HG03521 (cell line): ENCODE measurements around the gene FOXL2.

Experiments
- ATAC-seq: cut with Tn5 transposase; IDR thresholded peaks from one replicate; pipeline ENCODE4 v1.9.1; 2021; ENCODE audit warnings: mild to moderate bottlenecking, moderate library complexity; ENCODE audit not compliant: unreplicated experiment

The FOXL2 gene

GRCh38 chr3:138946663-138947494 lies at the start of gene FOXL2, which contains the start of gene FOXL2NB:
FOXL2 (minus strand) TSS chr3:138947137; CDS start chr3:138946722, 415 bp downstream.
FOXL2NB (plus strand) TSS chr3:138947217; CDS start chr3:138947365, 148 bp downstream.
- ATAC-seq = no peak

- ATAC-seq = no peak
These were observed 48.8 kb upstream of the FOXL2 start for GRCh38 chr3:138995706-138996105.

- ATAC-seq = no peak
These were observed 40.2 kb upstream of the FOXL2 start for GRCh38 chr3:138987181-138987580.

GRCh38 chr3:138985932-138986331 lies 39.0 kb upstream of the FOXL2 start:
- no peak for ATAC-seq

GRCh38 chr3:138984816-138985215 lies 37.9 kb upstream of the FOXL2 start:
- ATAC-seq = no peak

GRCh38 chr3:138976047-138976446 lies 29.1 kb upstream of the FOXL2 start:
- ATAC-seq = no peak

GRCh38 chr3:138975351-138975750 lies 28.4 kb upstream of the FOXL2 start:
- no peak for ATAC-seq

- no peak for ATAC-seq
These were observed 27.5 kb upstream of the FOXL2 start for GRCh38 chr3:138974462-138974861.

GRCh38 chr3:138972941-138973340 lies 26.0 kb upstream of the FOXL2 start:
- ATAC-seq = no peak

GRCh38 chr3:138971766-138972320 lies 24.9 kb upstream of the FOXL2 start:
- ATAC-seq = no peak

- ATAC-seq = no peak
These were observed 18.0 kb upstream of the FOXL2 start for GRCh38 chr3:138964923-138965322.

GRCh38 chr3:138964264-138964663 lies 17.3 kb upstream of the FOXL2 start:
- ATAC-seq = no peak

GRCh38 chr3:138962854-138963560 lies 16.1 kb upstream of the FOXL2 start:
- no peak for ATAC-seq

- no peak for ATAC-seq
These were observed 13.5 kb upstream of the FOXL2 start for GRCh38 chr3:138960417-138960852.

- no peak for ATAC-seq
These were observed 3.8 kb upstream of the FOXL2 start for GRCh38 chr3:138950701-138951100.

GRCh38 chr3:138950006-138950644 lies 3.2 kb upstream of the FOXL2 start:
- ATAC-seq = no peak

- no peak for ATAC-seq
These were observed 2.6 kb upstream of the FOXL2 start for GRCh38 chr3:138949445-138950005.

GRCh38 chr3:138949002-138949418 lies 2.1 kb upstream of the FOXL2 start:
- no peak for ATAC-seq

GRCh38 chr3:138948371-138949001 lies 1.5 kb upstream of the FOXL2 start:
- no peak for ATAC-seq

GRCh38 chr3:138947495-138948121 lies 671 bp upstream of the FOXL2 start:
- ATAC-seq = no peak
